ENCODE results near the gene GINS1. TPM values are rescaled to one million over a fixed set of nuclear protein-coding genes. Genes with fewer than 3 reads are reported as not detected.

Gene GINS1
- polyA plus RNA-seq, 1 experiment, result 3.7 TPM

DNA sequence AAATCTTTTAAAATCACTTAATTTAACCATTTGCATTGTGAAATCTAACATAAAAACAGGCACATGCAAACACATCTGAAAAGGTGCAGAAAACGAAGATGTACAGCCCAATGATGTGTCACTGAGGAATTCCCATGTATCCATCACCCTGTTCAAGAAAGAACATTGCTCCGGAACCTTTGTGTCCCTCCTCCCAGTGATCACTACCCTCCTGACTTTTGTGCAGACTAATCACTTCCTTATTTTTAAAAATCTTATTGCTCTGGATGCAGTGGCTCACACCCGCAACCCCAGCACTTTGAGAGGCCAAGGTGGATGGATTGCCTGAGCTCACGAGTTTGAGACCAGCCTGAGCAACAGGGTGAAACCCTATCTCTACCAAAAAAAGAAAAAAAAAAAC, 14.6 kb downstream of the GINS1 start:
- H3K9me3 ChIP-seq (ENCODE audit: control insufficient read depth, insufficient read depth, low read length), result no peaks in the 10 kb centered on the region
- ChIA-PET POLR2A (no interaction called here), CTCF (no interaction called here)
- no peak overlapping the region for H3K4me3 ChIP-seq (ENCODE audit: low read depth, low read length)
- H3K27ac ChIP-seq (ENCODE audit: low read depth, low read length), result no peak overlapping the region
- DNase-seq (ENCODE audit: low read depth, low spot score), result no peak
- TF ChIP-seq, protein P1, sequence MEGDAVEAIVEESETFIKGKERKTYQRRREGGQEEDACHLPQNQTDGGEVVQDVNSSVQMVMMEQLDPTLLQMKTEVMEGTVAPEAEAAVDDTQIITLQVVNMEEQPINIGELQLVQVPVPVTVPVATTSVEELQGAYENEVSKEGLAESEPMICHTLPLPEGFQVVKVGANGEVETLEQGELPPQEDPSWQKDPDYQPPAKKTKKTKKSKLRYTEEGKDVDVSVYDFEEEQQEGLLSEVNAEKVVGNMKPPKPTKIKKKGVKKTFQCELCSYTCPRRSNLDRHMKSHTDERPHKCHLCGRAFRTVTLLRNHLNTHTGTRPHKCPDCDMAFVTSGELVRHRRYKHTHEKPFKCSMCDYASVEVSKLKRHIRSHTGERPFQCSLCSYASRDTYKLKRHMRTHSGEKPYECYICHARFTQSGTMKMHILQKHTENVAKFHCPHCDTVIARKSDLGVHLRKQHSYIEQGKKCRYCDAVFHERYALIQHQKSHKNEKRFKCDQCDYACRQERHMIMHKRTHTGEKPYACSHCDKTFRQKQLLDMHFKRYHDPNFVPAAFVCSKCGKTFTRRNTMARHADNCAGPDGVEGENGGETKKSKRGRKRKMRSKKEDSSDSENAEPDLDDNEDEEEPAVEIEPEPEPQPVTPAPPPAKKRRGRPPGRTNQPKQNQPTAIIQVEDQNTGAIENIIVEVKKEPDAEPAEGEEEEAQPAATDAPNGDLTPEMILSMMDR (IDR thresholded peaks at IDR 0.05; ENCODE audit: low read depth, low read length), result no peak
- no peaks in the 10 kb centered on the region for H3K27me3 ChIP-seq (ENCODE audit: control insufficient read depth, insufficient read depth, low read length)

- H3K27me3 ChIP-seq (ENCODE audit: control insufficient read depth, insufficient read depth, low read length), result no peaks in the 10 kb centered on the region
- CTCF ChIA-PET, result no interaction called here
Observed at GRCh38 chr20:25424536-25424935, 17.1 kb downstream of the GINS1 start.

DNA sequence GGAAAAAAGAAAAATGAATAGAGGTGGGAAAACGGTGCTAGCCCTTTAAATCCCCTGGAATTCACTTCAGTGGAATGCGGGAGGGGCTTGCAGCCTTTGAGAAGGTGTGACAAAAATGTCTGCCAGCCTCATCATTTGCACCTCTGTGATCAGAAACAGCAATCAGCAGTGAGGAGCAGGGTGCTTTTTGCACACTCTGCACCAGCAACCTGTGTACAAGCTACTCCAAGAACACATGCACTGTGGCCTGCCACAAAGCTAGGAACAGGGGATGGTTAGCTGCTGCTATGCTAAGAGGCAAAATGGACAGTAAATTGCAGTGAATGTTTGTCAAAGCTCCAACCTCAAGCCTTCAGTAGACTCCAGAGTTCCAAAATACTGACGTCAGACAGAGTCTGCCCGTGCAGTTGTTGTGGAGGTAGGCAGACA, 29.7 kb downstream of the GINS1 start:
- no peak overlapping the region for H3K27ac ChIP-seq (ENCODE audit: low read depth, low read length)
- H3K4me3 ChIP-seq (ENCODE audit: low read depth, low read length), result no peak overlapping the region
- H3K9me3 ChIP-seq (ENCODE audit: control insufficient read depth, insufficient read depth, low read length), result no peaks in the 10 kb centered on the region
- TF ChIP-seq, protein P1 (IDR thresholded peaks at IDR 0.05; ENCODE audit: low read depth, low read length), result no peak
- DNase-seq (ENCODE audit: low read depth, low spot score), result no peak
- no peaks in the 10 kb centered on the region for H3K27me3 ChIP-seq (ENCODE audit: control insufficient read depth, insufficient read depth, low read length)
- POLR2A ChIA-PET, result no interaction called here
- CTCF ChIA-PET, result no interaction called here

More at GRCh38 chr20:25424536-25424935, 17.1 kb downstream of the GINS1 start:
- H3K9me3 ChIP-seq (ENCODE audit: control insufficient read depth, insufficient read depth, low read length), result no peaks in the 10 kb centered on the region
- no peak overlapping the region for H3K27ac ChIP-seq (ENCODE audit: low read depth, low read length)
- TF ChIP-seq, protein P1 (IDR thresholded peaks at IDR 0.05; ENCODE audit: low read depth, low read length), result no peak
- H3K4me3 ChIP-seq (ENCODE audit: low read depth, low read length), result no peak overlapping the region
- POLR2A ChIA-PET, result no interaction called here
- DNase-seq (ENCODE audit: low read depth, low spot score), result no peak

DNA sequence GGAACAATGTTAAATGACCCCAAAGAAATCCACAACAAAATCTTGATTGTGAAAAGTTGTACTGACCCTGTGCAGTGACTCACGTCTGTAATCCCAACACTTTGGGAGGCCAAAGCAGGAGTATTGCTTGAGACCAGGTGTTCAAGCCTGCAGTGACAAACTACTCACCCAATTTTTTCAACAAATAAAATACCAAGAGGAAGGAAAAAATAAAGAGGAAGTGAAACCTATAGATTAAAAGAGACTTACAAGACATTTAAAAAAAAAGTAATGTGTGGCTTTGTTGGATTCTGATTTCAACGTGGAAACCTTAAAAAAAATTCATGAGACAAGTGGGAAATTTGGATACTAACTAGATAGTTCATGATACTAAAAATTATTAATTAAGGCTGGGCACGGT, 31.9 kb downstream of the GINS1 start:
- TF ChIP-seq, protein P1 (IDR thresholded peaks at IDR 0.05; ENCODE audit: low read depth, low read length), result no peak
- no peak overlapping the region for H3K4me3 ChIP-seq (ENCODE audit: low read depth, low read length)
- H3K27me3 ChIP-seq (ENCODE audit: control insufficient read depth, insufficient read depth, low read length), result no peaks in the 10 kb centered on the region
- DNase-seq (ENCODE audit: low read depth, low spot score), result no peak
- ChIA-PET POLR2A (no interaction called here), CTCF (no interaction called here)
- H3K27ac ChIP-seq (ENCODE audit: low read depth, low read length), result no peak overlapping the region
- no peaks in the 10 kb centered on the region for H3K9me3 ChIP-seq (ENCODE audit: control insufficient read depth, insufficient read depth, low read length)

GRCh38 chr20:25444556-25444955, 37.1 kb downstream of the GINS1 start:
- TF ChIP-seq, protein P1 (IDR thresholded peaks at IDR 0.05; ENCODE audit: low read depth, low read length), result no peak
- ChIA-PET POLR2A (interaction anchor here (0.6 kb wide), 1 partner anchor 183 kb away, joined by 3 read pairs; no protein-coding TSS in a partner anchor), CTCF (no interaction called here)
- H3K27me3 ChIP-seq (ENCODE audit: control insufficient read depth, insufficient read depth, low read length), result no peaks in the 10 kb centered on the region
- no peak for DNase-seq (ENCODE audit: low read depth, low spot score)
- no peaks in the 10 kb centered on the region for H3K9me3 ChIP-seq (ENCODE audit: control insufficient read depth, insufficient read depth, low read length)
- H3K27ac ChIP-seq (ENCODE audit: low read depth, low read length), result no peak overlapping the region
- H3K4me3 ChIP-seq (ENCODE audit: low read depth, low read length), result no peak overlapping the region
